NCI-H2196 treated with DMSO at 0.1 percent for 48 hours (cell line): ENCODE measurements around the gene SCFD2.
"Not testable (repeated sequence)": the region's sequence is repeated elsewhere in the genome, so short reads cannot be mapped to it uniquely, and the experiment has no call there.

Experiments used
- DNase-seq: peaks from one replicate; lab custom pipeline; 2025; ENCODE audit not compliant: unreplicated experiment; lab: John Stamatoyannopoulos, UW

The SCFD2 gene

GRCh38 chr4:53346920-53347852 lies 18.7 kb downstream of the SCFD2 start:
- DNase-seq, result no peak

GRCh38 chr4:53346392-53346791 lies 19.5 kb downstream of the SCFD2 start:
- DNase-seq, result not testable (repeated sequence)

- DNase-seq, result not testable (repeated sequence)
Observed at GRCh38 chr4:53340145-53340544, 25.7 kb downstream of the SCFD2 start.

- DNase-seq, result not testable (repeated sequence)
Observed at GRCh38 chr4:53334916-53335315, 30.9 kb downstream of the SCFD2 start.

GRCh38 chr4:53326535-53326934 lies 39.3 kb downstream of the SCFD2 start:
- DNase-seq, result no peak

- DNase-seq, result no peak
Observed at GRCh38 chr4:53322696-53323095, 43.2 kb downstream of the SCFD2 start.

- DNase-seq, result no peak
Observed at GRCh38 chr4:53321984-53322289, 43.9 kb downstream of the SCFD2 start.

- DNase-seq, result no peak
Observed at GRCh38 chr4:53321151-53321983, 44.5 kb downstream of the SCFD2 start.

- DNase-seq, result no peak
Observed at GRCh38 chr4:53315300-53315699, 50.6 kb downstream of the SCFD2 start.

- no peak for DNase-seq
Observed at GRCh38 chr4:53314252-53314651, 51.6 kb downstream of the SCFD2 start.

GRCh38 chr4:53313510-53313909 lies 52.4 kb downstream of the SCFD2 start:
- DNase-seq, result no peak

GRCh38 chr4:53309321-53310040 lies 56.4 kb downstream of the SCFD2 start:
- DNase-seq, result no peak

- no peak for DNase-seq
Observed at GRCh38 chr4:53307819-53308780, 57.8 kb downstream of the SCFD2 start.

- no peak for DNase-seq
Observed at GRCh38 chr4:53307210-53307609, 58.7 kb downstream of the SCFD2 start.

GRCh38 chr4:53306729-53307128 lies 59.1 kb downstream of the SCFD2 start:
- no peak for DNase-seq

- not testable (repeated sequence) for DNase-seq
Observed at GRCh38 chr4:53292209-53292608, 73.7 kb downstream of the SCFD2 start.

GRCh38 chr4:53281438-53281837 lies 84.4 kb downstream of the SCFD2 start:
- no peak for DNase-seq

- no peak for DNase-seq
Observed at GRCh38 chr4:53280846-53281245, 85.0 kb downstream of the SCFD2 start.

GRCh38 chr4:53274609-53275268 lies 91.1 kb downstream of the SCFD2 start:
- DNase-seq, result no peak

- DNase-seq, result no peak
Observed at GRCh38 chr4:53273726-53274125, 92.1 kb downstream of the SCFD2 start.
